IPS DF 6.9 (cell line): Measurements from ENCODE around the gene CFD.
"Not testable (repeated sequence)": the region's sequence is repeated elsewhere in the genome, so short reads cannot be mapped to it uniquely, and the experiment has no call there.

Experiments
- DNase-seq: peaks from one replicate; pipeline ENCODE4 v3.0.0-alpha.2; 2013; ENCODE audit warnings: low read depth, low spot score
- H3K27ac ChIP-seq: one replicate; pipeline ENCODE4 v1.5.1; 2013; ENCODE audit warnings: low read length, control low read depth
- H3K27me3 ChIP-seq: 2 replicates; pipeline ENCODE4 v1.6.1; 2013; ENCODE audit warnings: mild to moderate bottlenecking, low read length; ENCODE audit not compliant: control insufficient read depth, insufficient read depth
- H3K36me3 ChIP-seq: 2 replicates; pipeline ENCODE4 v1.6.1; 2013; ENCODE audit warnings: low read length; ENCODE audit not compliant: control insufficient read depth, insufficient read depth
- H3K4me1 ChIP-seq: 2 replicates; pipeline ENCODE4 v1.6.1; 2013; ENCODE audit warnings: low read length; ENCODE audit not compliant: control insufficient read depth, insufficient read depth
- H3K4me3 ChIP-seq: 2 replicates; pipeline ENCODE4 v1.5.1; 2013; ENCODE audit warnings: mild to moderate bottlenecking, low read length
- H3K9me3 ChIP-seq: 2 replicates; pipeline ENCODE4 v1.6.1; 2013; ENCODE audit warnings: low read length, inconsistent platforms; ENCODE audit not compliant: control insufficient read depth, insufficient read depth
- WGBS: extraction: QIAGEN DNeasy Blood & Tissue Kit; methylation state at CpG from one replicate; pipeline ENCODE4 v1.1.7; 2013; ENCODE audit warnings: mixed read lengths, missing lambda C conversion rate; ENCODE audit not compliant: insufficient read length, insufficient coverage; 5-methylcytosine and 5-hydroxymethylcytosine counted together

CFD gene

GRCh38 chr19:815079-815774 lies 44.2 kb upstream of the CFD start:
- H3K4me1 ChIP-seq: no peaks in the 10 kb centered on the region; the same call in 1 of the 2 replicates
- no peaks in the 10 kb centered on the region for H3K27me3 ChIP-seq
- no CpG with 5 or more reads among the region's 47 CpGs for WGBS
- H3K36me3 ChIP-seq: peaks cover 34% of the 10 kb centered on the region
- no peak overlapping the region for H3K4me3 ChIP-seq
- no peak overlapping the region for H3K27ac ChIP-seq
- no peak for DNase-seq
- H3K9me3 ChIP-seq: no peaks in the 10 kb centered on the region

- Histone ChIP-seq H3K27me3 (no peaks in the 10 kb centered on the region), H3K36me3 (peaks cover 27% of the 10 kb centered on the region), H3K4me3 (no peak overlapping the region), H3K9me3 (no peaks in the 10 kb centered on the region), H3K4me1 (no peaks in the 10 kb centered on the region; the same call in 1 of the 2 replicates), H3K27ac (no peak overlapping the region)
- no peak for DNase-seq
- WGBS: 100% methylated on average over 2 of the region's 13 CpGs
Observed at GRCh38 chr19:815775-816499, 43.5 kb upstream of the CFD start.

GRCh38 chr19:816500-816857 lies 43.0 kb upstream of the CFD start:
- Histone ChIP-seq H3K4me3 (no peak overlapping the region), H3K27ac (no peak overlapping the region), H3K27me3 (no peaks in the 10 kb centered on the region), H3K36me3 (peaks cover 26% of the 10 kb centered on the region), H3K9me3 (no peaks in the 10 kb centered on the region), H3K4me1 (no peaks in the 10 kb centered on the region; the same call in 1 of the 2 replicates)
- 100% methylated on average over 2 of the region's 2 CpGs for WGBS
- DNase-seq: no peak

GRCh38 chr19:820212-820611 lies 39.3 kb upstream of the CFD start:
- not testable (repeated sequence) for H3K27ac ChIP-seq, H3K36me3 ChIP-seq, H3K27me3 ChIP-seq, H3K4me3 ChIP-seq, H3K9me3 ChIP-seq, DNase-seq, H3K4me1 ChIP-seq
- WGBS: no CpG with 5 or more reads among the region's 5 CpGs

- DNase-seq: no peak
- H3K27me3 ChIP-seq: no peaks in the 10 kb centered on the region
- no peak overlapping the region for H3K27ac ChIP-seq
- no CpG with 5 or more reads among the region's 64 CpGs for WGBS
- H3K4me3 ChIP-seq: peak overlapping the region; percentile 72
- peaks cover 2% of the 10 kb centered on the region; the same call in 1 of the 2 replicates for H3K4me1 ChIP-seq
- H3K36me3 ChIP-seq: no peaks in the 10 kb centered on the region; the same call in 1 of the 2 replicates
- H3K9me3 ChIP-seq: no peaks in the 10 kb centered on the region
Observed at GRCh38 chr19:821231-821824, 38.1 kb upstream of the CFD start.

GRCh38 chr19:821825-822503 lies 37.5 kb upstream of the CFD start, which contains the start of gene PLPPR3:
TSS of gene PLPPR3 (minus strand) at chr19:821955. CDS start at chr19:821559, 396 bp downstream.
- H3K4me1 ChIP-seq: peaks cover 2% of the 10 kb centered on the region; the same call in 1 of the 2 replicates
- H3K27ac ChIP-seq: no peak within 1 kb of the TSS
- H3K9me3 ChIP-seq: no peaks in the 10 kb centered on the region
- no peak for DNase-seq
- peak within 1 kb of the TSS; percentile 72 for H3K4me3 ChIP-seq
- WGBS: no CpG with 5 or more reads among the region's 86 CpGs
- H3K27me3 ChIP-seq: no peaks in the 10 kb centered on the region
- H3K36me3 ChIP-seq: no peaks in the 10 kb centered on the region; the same call in 1 of the 2 replicates

- WGBS: no CpG with 5 or more reads among the region's 12 CpGs
Observed at GRCh38 chr19:823565-824121, 35.8 kb upstream of the CFD start.

GRCh38 chr19:824885-825284 lies 34.6 kb upstream of the CFD start:
- Histone ChIP-seq H3K4me1 (peaks cover 2% of the 10 kb centered on the region; the same call in 1 of the 2 replicates), H3K27me3 (no peaks in the 10 kb centered on the region), H3K27ac (no peak overlapping the region), H3K36me3 (no peaks in the 10 kb centered on the region; the same call in 1 of the 2 replicates), H3K4me3 (no peak overlapping the region), H3K9me3 (no peaks in the 10 kb centered on the region)
- no CpG with 5 or more reads among the region's 15 CpGs for WGBS
- no peak for DNase-seq

More at GRCh38 chr19:823565-824121, 35.8 kb upstream of the CFD start:
- Histone ChIP-seq H3K4me3 (no peak overlapping the region), H3K9me3 (no peaks in the 10 kb centered on the region), H3K27me3 (no peaks in the 10 kb centered on the region), H3K27ac (no peak overlapping the region), H3K4me1 (peaks cover 2% of the 10 kb centered on the region; the same call in 1 of the 2 replicates), H3K36me3 (no peaks in the 10 kb centered on the region; the same call in 1 of the 2 replicates)
- DNase-seq: no peak

- DNase-seq: no peak
- H3K36me3 ChIP-seq: no peaks in the 10 kb centered on the region; the same call in 1 of the 2 replicates
- H3K4me3 ChIP-seq: no peak overlapping the region
- H3K27me3 ChIP-seq: no peaks in the 10 kb centered on the region
- no peak overlapping the region for H3K27ac ChIP-seq
- H3K4me1 ChIP-seq: peaks cover 2% of the 10 kb centered on the region; the same call in 1 of the 2 replicates
- H3K9me3 ChIP-seq: no peaks in the 10 kb centered on the region
- WGBS: no CpG with 5 or more reads among the region's 19 CpGs
Observed at GRCh38 chr19:825897-826644, 33.4 kb upstream of the CFD start.
